Liver (tissue), 9 donors: ENCODE data around the gene PAX8. TPM values are rescaled to one million over a fixed set of nuclear protein-coding genes. Genes with fewer than 3 reads are reported as not detected.

Source experiments
- DNase-seq: peaks from one replicate; pipeline ENCODE4 v3.0.0-alpha.2; 2017; ENCODE audit warnings: low spot score
- H3K27ac ChIP-seq, 2 donors: one replicate each; pipeline ENCODE4 v1.7.0; 2013; ENCODE audit warnings: inconsistent platforms in 2 of 2, low read length in 2 of 2, control low read depth in 1 of 2, low read depth in 1 of 2, mild to moderate bottlenecking in 1 of 2
- H3K27me3 ChIP-seq, 4 donors: one replicate each; pipeline versions ENCODE4 v1.6.1 to v1.7.0; 2013; ENCODE audit warnings: low read length in 3 of 4, inconsistent platforms in 1 of 4, mild to moderate bottlenecking in 1 of 4, moderate library complexity in 1 of 4; ENCODE audit not compliant: control insufficient read depth in 4 of 4, insufficient read depth in 4 of 4
- H3K36me3 ChIP-seq, 4 donors: one replicate each; pipeline versions ENCODE4 v1.6.1 to v1.7.0; 2013; ENCODE audit warnings: low read length in 3 of 4, mild to moderate bottlenecking in 3 of 4, low read depth in 1 of 4, moderate library complexity in 1 of 4; ENCODE audit not compliant: control insufficient read depth in 4 of 4, insufficient read depth in 3 of 4
- H3K4me1 ChIP-seq, 4 donors: one replicate each; pipeline versions ENCODE4 v1.6.1 to v1.7.0; 2013; ENCODE audit warnings: low read length in 3 of 4, mild to moderate bottlenecking in 3 of 4, moderate library complexity in 1 of 4; ENCODE audit not compliant: control insufficient read depth in 4 of 4, insufficient read depth in 4 of 4
- H3K4me3 ChIP-seq, 3 donors: one replicate each; pipeline versions ENCODE4 v1.6.1 to v1.7.0; 2013; ENCODE audit warnings: low read length in 3 of 3, control low read depth in 1 of 3, low read depth in 1 of 3, mild to moderate bottlenecking in 1 of 3
- H3K9ac ChIP-seq, 2 donors: one replicate each; pipeline ENCODE4 v1.7.0; 2013; ENCODE audit warnings: low read length in 2 of 2, mild to moderate bottlenecking in 2 of 2, moderate library complexity in 2 of 2, control low read depth in 1 of 2, low read depth in 1 of 2
- H3K9me3 ChIP-seq, 4 donors: one replicate each; pipeline versions ENCODE4 v1.6.1 to v1.7.0; 2013; ENCODE audit warnings: low read length in 3 of 4; ENCODE audit not compliant: control insufficient read depth in 4 of 4
- ATF3 ChIP-seq: IDR thresholded peaks from 2 replicates; pipeline ENCODE4 v1.6.1; 2016; ENCODE audit warnings: antibody characterized with exemption
- CTCF ChIP-seq: fragments of 150-350 bp; IDR thresholded peaks from 2 replicates; pipeline ENCODE4 v1.5.1; 2017; ENCODE audit warnings: improper control_type of control experiment, low read depth, low read length; ENCODE audit not compliant: missing input control
- EGR1 ChIP-seq, 2 donors: IDR thresholded peaks; 2 replicates each; pipeline ENCODE4 v1.6.1; 2016 to 2018; ENCODE audit warnings: antibody characterized with exemption in 2 of 2, low read depth in 2 of 2
- FOXA1 ChIP-seq: IDR thresholded peaks from 2 replicates; pipeline ENCODE4 v1.6.1; 2016; ENCODE audit warnings: antibody characterized with exemption
- FOXA2 ChIP-seq: IDR thresholded peaks from 2 replicates; pipeline ENCODE4 v1.6.1; 2016; ENCODE audit warnings: antibody characterized with exemption
- GABPA ChIP-seq, 2 donors: IDR thresholded peaks in 1 of 2; conservative IDR thresholded peaks in 1 of 2; 2 replicates each; pipeline ENCODE4 v1.6.1; 2016; ENCODE audit warnings: antibody characterized with exemption in 2 of 2, mild to moderate bottlenecking in 1 of 2, moderate library complexity in 1 of 2
- HNF4A ChIP-seq, 2 donors: conservative IDR thresholded peaks; 2 replicates each; pipeline ENCODE4 v1.6.1; 2016; ENCODE audit warnings: antibody characterized with exemption in 2 of 2, mild to moderate bottlenecking in 2 of 2
- HNF4G ChIP-seq: IDR thresholded peaks from 2 replicates; pipeline ENCODE4 v1.6.1; 2016; ENCODE audit warnings: antibody characterized with exemption
- JUND ChIP-seq, 2 donors: IDR thresholded peaks; 2 replicates each; pipeline ENCODE4 v1.6.1; 2016; ENCODE audit warnings: antibody characterized with exemption in 2 of 2
- NR2F2 ChIP-seq: IDR thresholded peaks from 2 replicates; pipeline ENCODE4 v1.6.1; 2016; ENCODE audit warnings: antibody characterized with exemption
- RAD21 ChIP-seq, 2 donors: IDR thresholded peaks; 2 replicates each; pipeline ENCODE4 v1.6.1; 2016; ENCODE audit warnings: antibody characterized with exemption in 2 of 2, mild to moderate bottlenecking in 2 of 2
- REST ChIP-seq: IDR thresholded peaks from 2 replicates; pipeline ENCODE4 v1.6.1; 2016; ENCODE audit warnings: antibody characterized with exemption, mild to moderate bottlenecking
- RXRA ChIP-seq, 2 donors: IDR thresholded peaks; 2 replicates each; pipeline ENCODE4 v1.6.1; 2017 to 2018; ENCODE audit warnings: antibody characterized with exemption in 2 of 2, mild to moderate bottlenecking in 1 of 2
- TAF1 ChIP-seq: conservative IDR thresholded peaks from 2 replicates; pipeline ENCODE4 v1.6.1; 2016; ENCODE audit warnings: antibody characterized with exemption, mild to moderate bottlenecking
- YY1 ChIP-seq: IDR thresholded peaks from 2 replicates; pipeline ENCODE4 v1.6.1; 2016; ENCODE audit warnings: antibody characterized with exemption, mild to moderate bottlenecking
- WGBS: extraction: QIAGEN DNeasy Blood & Tissue Kit; methylation state at CpG from one replicate; pipeline ENCODE4 v1.1.7; 2013; 5-methylcytosine and 5-hydroxymethylcytosine counted together
- polyA plus RNA-seq, 2 donors: library from polyadenylated mRNA; stranded (reverse) in 1 of 2; unstranded in 1 of 2; fragments of 200-250 nt in 1 of 2; fragments of >200 nt in 1 of 2; fragmentation: Nextera tagmentation in 1 of 2; extraction: Ambion mirVana in 1 of 2; gene quantifications; one replicate each; pipeline versions ENCODE4 v1.2.1 to v1.2.3, GENCODE V29; 2013 to 2015
- total RNA-seq, 2 donors: library from RNA; depleted of rRNA; stranded (reverse); fragments of >200 nt; gene quantifications; one replicate each; pipeline ENCODE4 v1.2.3, GENCODE V29; 2014
- TF ChIP-seq, protein P1 (sequence below): IDR thresholded peaks from 2 replicates; pipeline ENCODE4 v1.6.1; 2016; ENCODE audit warnings: antibody characterized with exemption
- TF ChIP-seq, protein P2 (sequence below): IDR thresholded peaks from 2 replicates; pipeline ENCODE4 v1.6.1; 2016; ENCODE audit warnings: antibody characterized with exemption
- donor health status: healthy.
- donor health status: healthy.
- donor health status: healthy.
- donor health status: healthy.
- donor health status: healthy.

Gene PAX8
- total and polyA plus RNA-seq, 4 donors, result 0.09 to 0.85 (median 0.33) TPM

DNA sequence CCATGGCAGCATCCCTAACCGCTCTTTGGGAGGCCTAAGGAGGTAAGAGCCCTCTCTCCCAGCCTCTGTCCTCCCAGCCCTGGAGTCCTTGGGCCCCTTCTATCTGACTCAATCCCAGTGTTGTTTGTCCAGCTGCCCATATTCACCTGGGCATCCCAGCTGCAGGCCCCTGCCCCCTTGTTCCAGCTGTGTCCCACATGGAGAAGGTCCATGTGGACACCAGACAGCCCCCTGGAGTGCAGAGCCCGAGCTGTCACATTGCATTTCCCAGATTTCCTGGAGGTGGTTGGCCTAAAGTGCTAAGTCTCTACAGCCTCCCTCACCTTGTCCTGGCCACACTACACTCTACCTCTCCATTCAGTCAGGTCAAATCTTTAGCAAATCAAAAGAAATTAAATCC lies 62.4 kb downstream of the PAX8 start:
- no peak for DNase-seq
- no peak overlapping the region for H3K27ac ChIP-seq
- H3K9me3 ChIP-seq, result no peaks in the 10 kb centered on the region
- TF ChIP-seq TAF1, result no peak
- TF ChIP-seq HNF4G, result no peak
- no peak for TF ChIP-seq RAD21 (IDR thresholded peaks at IDR 0.05)
- H3K36me3 ChIP-seq, result no peaks in the 10 kb centered on the region
- no peak overlapping the region for H3K9ac ChIP-seq
- no peak overlapping the region for H3K4me3 ChIP-seq
- 95% methylated on average over 2 of the region's 2 CpGs for WGBS
- H3K27me3 ChIP-seq, result no peaks in the 10 kb centered on the region
- H3K4me1 ChIP-seq, result peaks cover 17 to 29% (median 25%) of the 10 kb centered on the region in 4 donors

- no peaks in the 10 kb centered on the region for H3K36me3 ChIP-seq
- no peak for TF ChIP-seq GABPA (IDR thresholded peaks at IDR 0.05 in 1 of 2, conservative IDR thresholded peaks at IDR 0.05 in 1 of 2)
- no peak for TF ChIP-seq HNF4A (conservative IDR thresholded peaks at IDR 0.05)
- no peak for TF ChIP-seq CTCF
- TF ChIP-seq, protein P1, sequence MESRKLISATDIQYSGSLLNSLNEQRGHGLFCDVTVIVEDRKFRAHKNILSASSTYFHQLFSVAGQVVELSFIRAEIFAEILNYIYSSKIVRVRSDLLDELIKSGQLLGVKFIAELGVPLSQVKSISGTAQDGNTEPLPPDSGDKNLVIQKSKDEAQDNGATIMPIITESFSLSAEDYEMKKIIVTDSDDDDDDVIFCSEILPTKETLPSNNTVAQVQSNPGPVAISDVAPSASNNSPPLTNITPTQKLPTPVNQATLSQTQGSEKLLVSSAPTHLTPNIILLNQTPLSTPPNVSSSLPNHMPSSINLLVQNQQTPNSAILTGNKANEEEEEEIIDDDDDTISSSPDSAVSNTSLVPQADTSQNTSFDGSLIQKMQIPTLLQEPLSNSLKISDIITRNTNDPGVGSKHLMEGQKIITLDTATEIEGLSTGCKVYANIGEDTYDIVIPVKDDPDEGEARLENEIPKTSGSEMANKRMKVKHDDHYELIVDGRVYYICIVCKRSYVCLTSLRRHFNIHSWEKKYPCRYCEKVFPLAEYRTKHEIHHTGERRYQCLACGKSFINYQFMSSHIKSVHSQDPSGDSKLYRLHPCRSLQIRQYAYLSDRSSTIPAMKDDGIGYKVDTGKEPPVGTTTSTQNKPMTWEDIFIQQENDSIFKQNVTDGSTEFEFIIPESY, result no peak
- H3K27ac ChIP-seq, result no peak overlapping the region
- no peak for DNase-seq
- H3K9ac ChIP-seq, result no peak overlapping the region
- WGBS, result 100% methylated on average over 2 of the region's 2 CpGs
- no peaks in the 10 kb centered on the region for H3K27me3 ChIP-seq
- no peak overlapping the region for H3K4me3 ChIP-seq
- H3K4me1 ChIP-seq, result peaks cover 17 to 28% (median 23%) of the 10 kb centered on the region in 4 donors
- H3K9me3 ChIP-seq, result no peaks in the 10 kb centered on the region
Observed at GRCh38 chr2:113215056-113215455, 63.7 kb downstream of the PAX8 start.

DNA sequence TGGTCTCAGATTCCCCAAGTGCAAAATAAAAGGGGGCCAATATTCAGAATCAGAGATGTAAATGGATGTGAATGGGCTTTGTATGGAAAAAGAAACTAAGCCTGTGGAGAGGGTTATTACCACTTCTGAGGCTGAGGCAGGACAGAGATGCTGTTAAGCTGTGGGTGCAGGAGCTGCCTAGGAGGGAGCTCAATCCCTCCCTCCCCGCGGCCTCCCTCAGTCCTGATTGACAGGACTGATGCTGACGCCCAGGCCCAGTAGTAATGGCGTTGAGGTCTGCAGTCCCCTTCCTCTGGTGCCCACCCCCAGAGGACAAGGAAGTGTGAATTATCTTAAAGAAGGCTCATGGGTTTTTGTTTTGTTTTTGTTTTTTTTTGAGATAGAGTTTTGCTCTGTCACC lies 64.6 kb downstream of the PAX8 start:
- Histone ChIP-seq H3K9me3 (no peaks in the 10 kb centered on the region), H3K9ac (no peak overlapping the region), H3K4me1 (peaks cover 13 to 18% (median 15%) of the 10 kb centered on the region in 4 donors), H3K27me3 (no peaks in the 10 kb centered on the region), H3K4me3 (no peak overlapping the region), H3K27ac (no peak overlapping the region), H3K36me3 (no peaks in the 10 kb centered on the region)
- WGBS, result 95% methylated on average over 4 of the region's 4 CpGs
- no peak for DNase-seq
- TF ChIP-seq FOXA2, result no peak
- no peak for TF ChIP-seq TAF1
- TF ChIP-seq, protein P2, sequence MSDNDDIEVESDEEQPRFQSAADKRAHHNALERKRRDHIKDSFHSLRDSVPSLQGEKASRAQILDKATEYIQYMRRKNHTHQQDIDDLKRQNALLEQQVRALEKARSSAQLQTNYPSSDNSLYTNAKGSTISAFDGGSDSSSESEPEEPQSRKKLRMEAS, result no peak
- TF ChIP-seq EGR1 (IDR thresholded peaks at IDR 0.05; ENCODE audit: low read depth in 2 of 2), result no peak
- TF ChIP-seq HNF4A (conservative IDR thresholded peaks at IDR 0.05), result no peak
- no peak for TF ChIP-seq HNF4G
- TF ChIP-seq REST, result no peak
- no peak for TF ChIP-seq JUND (IDR thresholded peaks at IDR 0.05)
- TF ChIP-seq FOXA1, result no peak
- TF ChIP-seq YY1, result no peak
- TF ChIP-seq, protein P1, result no peak
- no peak for TF ChIP-seq RXRA (IDR thresholded peaks at IDR 0.05)
- no peak for TF ChIP-seq NR2F2
- no peak for TF ChIP-seq RAD21 (IDR thresholded peaks at IDR 0.05)
- no peak for TF ChIP-seq GABPA (IDR thresholded peaks at IDR 0.05 in 1 of 2, conservative IDR thresholded peaks at IDR 0.05 in 1 of 2)
- no peak for TF ChIP-seq ATF3
